Gastroesophageal sphincter (tissue), 4 donors: ENCODE measurements around the gene FBXW11. TPM values are rescaled to one million over a fixed set of nuclear protein-coding genes. Genes with fewer than 3 reads are reported as not detected.
A peak's percentile ranks its signal among the peaks of the same experiment; 100 is the strongest.

Experiments used
- ATAC-seq: fragments of 150-250 bp; one replicate; pipeline ENCODE4 v1.9.1; 2016; ENCODE audit warnings: mild to moderate bottlenecking, moderate library complexity
- H3K27ac ChIP-seq, 4 donors: fragments of 200-600 bp; sonication (generic) in 3 of 4; 1 replicate in 3 of 4; 2 replicates in 1 of 4; pipeline ENCODE4 v1.5.1; 2016 to 2019
- H3K27me3 ChIP-seq: fragments of 200-600 bp; sonication (generic); one replicate; pipeline ENCODE4 v1.5.1; 2019
- H3K36me3 ChIP-seq, 2 donors: fragments of 200-600 bp; sonication (generic); one replicate each; pipeline ENCODE4 v1.5.1; 2019; ENCODE audit warnings: control low read depth in 1 of 2
- H3K4me1 ChIP-seq, 3 donors: fragments of 200-600 bp; sonication (generic); 1 replicate in 2 of 3; 2 replicates in 1 of 3; pipeline ENCODE4 v1.5.1; 2016 to 2019; ENCODE audit warnings: control low read depth in 2 of 3
- H3K4me3 ChIP-seq, 2 donors: fragments of 200-600 bp; sonication (generic); one replicate each; pipeline ENCODE4 v1.5.1; 2019; ENCODE audit warnings: mild to moderate bottlenecking in 1 of 2, moderate library complexity in 1 of 2
- H3K9me3 ChIP-seq, 3 donors: fragments of 200-600 bp; sonication (generic); one replicate each; pipeline ENCODE4 v1.5.1; 2017 to 2019; ENCODE audit warnings: control low read depth in 2 of 3
- EP300 ChIP-seq: sonication (generic); formaldehyde crosslinking; IDR thresholded peaks from one replicate; pipeline ENCODE4 v1.6.1; 2017; ENCODE audit warnings: antibody characterized with exemption, mild to moderate bottlenecking
- POLR2A ChIP-seq, 2 donors: fragments of 450-650 bp; IDR thresholded peaks; one replicate each; pipeline ENCODE4 v1.6.1; 2017; ENCODE audit warnings: antibody characterized with exemption in 2 of 2, mild to moderate bottlenecking in 2 of 2, moderate library complexity in 1 of 2
- POLR2AphosphoS5 ChIP-seq: sonication (generic); formaldehyde crosslinking; IDR thresholded peaks from one replicate; pipeline ENCODE4 v1.6.1; 2017; ENCODE audit warnings: antibody characterized with exemption
- WGBS, 2 donors: methylation state at CpG; one replicate each; pipeline ENCODE4 v1.1.5; 2018; ENCODE audit warnings: low coverage in 1 of 2; 5-methylcytosine and 5-hydroxymethylcytosine counted together
- total RNA-seq, 4 donors: library from RNA; depleted of rRNA; stranded (reverse); fragments of >200 nt; gene quantifications; one replicate each; pipeline ENCODE4 v1.1.0, GENCODE V29; 2016
- TF ChIP-seq, protein P1 (sequence below), 4 experiments: fragments of 200-600 bp in 2 of 4; fragments of 450-650 bp in 2 of 4; sonication (generic) in 1 of 4; IDR thresholded peaks; one replicate each; pipeline ENCODE4 v1.5.1; 2017 to 2019; ENCODE audit warnings: antibody characterized with exemption in 4 of 4, mild to moderate bottlenecking in 2 of 4, moderate library complexity in 2 of 4

The FBXW11 gene
- total RNA-seq, 4 donors from 2014 or later = 64.3 to 88.3 (median 76.3) TPM

DNA sequence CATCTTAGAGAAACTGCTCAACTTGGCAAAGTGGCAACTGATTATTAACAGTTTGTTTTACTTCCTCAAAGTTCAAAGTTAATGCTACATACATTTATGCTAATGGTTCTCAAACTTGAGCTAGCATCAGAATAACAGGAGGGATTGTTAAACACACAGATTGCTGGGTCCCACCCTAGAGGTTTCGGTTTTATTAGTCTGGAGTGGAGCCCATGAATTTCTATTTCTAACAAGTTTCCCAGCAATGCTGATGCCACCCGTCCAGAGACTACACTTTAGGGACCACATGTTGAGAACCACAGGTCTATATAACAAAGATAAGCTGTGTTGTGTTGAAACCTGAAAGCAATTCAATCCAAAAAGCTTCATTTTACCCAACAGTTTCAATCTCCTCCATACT is 95.3 kb downstream of the FBXW11 start:
- TF ChIP-seq EP300 = no peak
- TF ChIP-seq, protein P1, sequence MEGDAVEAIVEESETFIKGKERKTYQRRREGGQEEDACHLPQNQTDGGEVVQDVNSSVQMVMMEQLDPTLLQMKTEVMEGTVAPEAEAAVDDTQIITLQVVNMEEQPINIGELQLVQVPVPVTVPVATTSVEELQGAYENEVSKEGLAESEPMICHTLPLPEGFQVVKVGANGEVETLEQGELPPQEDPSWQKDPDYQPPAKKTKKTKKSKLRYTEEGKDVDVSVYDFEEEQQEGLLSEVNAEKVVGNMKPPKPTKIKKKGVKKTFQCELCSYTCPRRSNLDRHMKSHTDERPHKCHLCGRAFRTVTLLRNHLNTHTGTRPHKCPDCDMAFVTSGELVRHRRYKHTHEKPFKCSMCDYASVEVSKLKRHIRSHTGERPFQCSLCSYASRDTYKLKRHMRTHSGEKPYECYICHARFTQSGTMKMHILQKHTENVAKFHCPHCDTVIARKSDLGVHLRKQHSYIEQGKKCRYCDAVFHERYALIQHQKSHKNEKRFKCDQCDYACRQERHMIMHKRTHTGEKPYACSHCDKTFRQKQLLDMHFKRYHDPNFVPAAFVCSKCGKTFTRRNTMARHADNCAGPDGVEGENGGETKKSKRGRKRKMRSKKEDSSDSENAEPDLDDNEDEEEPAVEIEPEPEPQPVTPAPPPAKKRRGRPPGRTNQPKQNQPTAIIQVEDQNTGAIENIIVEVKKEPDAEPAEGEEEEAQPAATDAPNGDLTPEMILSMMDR (IDR thresholded peaks at IDR 0.05) = no peak
- Histone ChIP-seq H3K9me3 (no peaks in the 10 kb centered on the region), H3K4me3 (no peak overlapping the region), H3K27me3 (no peaks in the 10 kb centered on the region), H3K27ac (no peak overlapping the region), H3K4me1 (peaks cover 0 to 31% (median 8%) of the 10 kb centered on the region in 3 donors), H3K36me3 (peaks cover 4 to 9% of the 10 kb centered on the region in 2 donors)
- no peak for ATAC-seq
- 51 to 74% methylated on average over 2 of the region's 2 CpGs for WGBS, 2 donors

DNA sequence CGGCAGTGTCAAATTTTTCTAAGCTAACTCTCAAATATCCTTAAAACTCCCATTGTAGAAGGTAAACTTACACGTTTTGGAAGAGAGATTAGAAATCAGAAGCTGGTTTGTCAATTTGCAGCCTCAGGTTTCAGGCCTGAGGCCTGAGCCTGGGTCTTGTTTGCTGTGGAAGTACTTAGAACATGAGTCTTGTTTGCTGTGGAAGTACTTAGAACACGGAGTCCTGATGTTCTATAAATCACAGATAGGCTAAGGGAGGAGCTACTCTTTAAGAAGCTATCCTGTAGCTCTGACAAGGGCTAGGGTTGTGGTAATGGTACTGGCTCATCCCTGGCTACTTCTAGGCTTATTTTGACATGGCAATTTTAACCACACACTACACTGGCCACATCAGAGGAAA is 97.8 kb downstream of the FBXW11 start:
- no peak overlapping the region for H3K27ac ChIP-seq
- peaks cover 0 to 18% (median 7%) of the 10 kb centered on the region in 3 donors for H3K4me1 ChIP-seq
- peaks cover 4 to 9% of the 10 kb centered on the region in 2 donors for H3K36me3 ChIP-seq
- TF ChIP-seq EP300 = no peak
- TF ChIP-seq POLR2AphosphoS5 = no peak
- TF ChIP-seq POLR2A (IDR thresholded peaks at IDR 0.05) = no peak
- TF ChIP-seq, protein P1 (IDR thresholded peaks at IDR 0.05) = no peak
- no peak for ATAC-seq
- WGBS, 2 donors = 80 to 90% methylated on average over 3 of the region's 3 CpGs
- no peaks in the 10 kb centered on the region for H3K27me3 ChIP-seq
- H3K9me3 ChIP-seq = no peaks in the 10 kb centered on the region
- no peak overlapping the region for H3K4me3 ChIP-seq

DNA sequence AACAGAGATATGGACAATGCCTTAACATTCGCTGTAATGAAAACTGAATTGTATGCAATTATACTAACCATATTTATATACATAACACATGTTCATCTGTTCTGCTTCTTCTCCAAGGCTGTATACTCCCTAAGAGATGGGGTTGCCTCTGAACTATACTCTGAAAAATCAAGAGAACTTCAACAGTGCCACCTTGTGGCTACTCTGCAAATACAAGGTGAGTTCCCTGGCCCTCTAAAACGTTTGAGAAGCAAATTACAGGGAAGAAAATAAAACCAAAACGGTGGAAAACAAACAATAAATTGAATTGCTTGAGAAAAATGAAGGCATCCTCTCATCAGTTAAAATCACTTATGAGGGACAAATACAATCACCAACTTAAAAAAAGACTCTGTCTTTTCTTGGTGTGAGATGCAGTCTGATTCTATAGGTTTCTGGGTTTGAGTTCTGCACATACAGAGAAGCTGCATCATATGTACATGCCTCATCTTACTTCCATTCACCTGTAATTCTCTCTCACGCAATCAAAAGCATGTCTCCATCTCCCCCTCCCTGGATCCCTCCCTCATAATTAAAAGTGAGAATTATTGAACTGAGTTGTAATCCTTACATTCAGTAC is 98.6 kb downstream of the FBXW11 start:
- Histone ChIP-seq H3K36me3 (peaks cover 4 to 9% of the 10 kb centered on the region in 2 donors), H3K9me3 (no peaks in the 10 kb centered on the region), H3K27me3 (no peaks in the 10 kb centered on the region), H3K4me1 (peaks cover 0 to 12% (median 6%) of the 10 kb centered on the region in 3 donors), H3K4me3 (no peak overlapping the region), H3K27ac (no peak overlapping the region)
- peak; percentile 41 for ATAC-seq
- WGBS, 2 donors = 21 to 41% methylated on average over 3 to 4 of the region's 4 CpGs
- no peak for TF ChIP-seq POLR2A (IDR thresholded peaks at IDR 0.05)
- TF ChIP-seq, protein P1 (IDR thresholded peaks at IDR 0.05) = peak; percentile 72 to 77 (median 76)

DNA sequence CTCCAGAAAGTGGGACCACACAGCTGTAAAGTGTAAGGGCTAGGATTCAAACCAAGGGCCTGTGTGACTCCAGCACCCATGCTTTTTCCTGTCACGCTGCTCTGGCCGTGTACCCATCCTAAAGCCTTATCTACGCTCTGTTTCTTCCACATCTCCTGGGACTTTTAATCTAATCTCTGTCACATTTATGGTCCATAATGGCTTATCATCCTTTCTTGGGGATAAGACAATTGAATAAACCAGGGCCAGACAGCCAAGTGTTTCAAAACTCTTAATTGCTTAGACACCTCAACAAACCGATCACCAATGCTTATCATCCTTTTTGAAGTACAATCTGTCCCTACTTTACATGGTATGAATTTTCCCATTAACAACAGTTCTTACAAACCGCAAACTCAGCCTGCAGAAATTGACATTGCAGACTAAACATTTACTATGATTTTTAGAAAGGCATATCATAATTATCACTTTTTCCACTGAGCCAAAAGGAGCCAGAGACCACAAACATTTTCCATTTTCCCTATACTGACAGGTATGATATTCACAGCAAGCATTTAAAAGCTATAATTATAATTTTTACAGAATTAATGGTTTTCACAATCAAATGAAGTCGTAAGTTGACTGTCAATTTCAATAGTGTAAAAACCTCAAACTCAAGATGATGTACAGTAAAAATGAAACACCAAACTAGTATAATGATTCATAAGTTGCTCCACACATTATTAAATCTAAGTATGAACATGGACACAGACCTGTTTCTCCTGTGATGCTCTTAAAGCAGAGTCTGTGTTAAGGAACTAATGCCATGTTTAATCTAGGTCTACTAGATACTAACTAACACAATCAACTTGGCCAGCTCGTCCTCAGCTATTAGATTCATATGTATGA is 99.5 kb downstream of the FBXW11 start:
- Histone ChIP-seq H3K27me3 (no peaks in the 10 kb centered on the region), H3K9me3 (no peaks in the 10 kb centered on the region), H3K4me1 (peaks cover 0 to 3% (median 0%) of the 10 kb centered on the region in 3 donors), H3K36me3 (peaks cover 4 to 9% of the 10 kb centered on the region in 2 donors), H3K27ac (no peak overlapping the region), H3K4me3 (no peak overlapping the region)
- WGBS, 2 donors = 87% methylated on average over 5 to 7 of the region's 7 CpGs
- no peak for ATAC-seq
- no peak for TF ChIP-seq EP300
- no peak for TF ChIP-seq POLR2A (IDR thresholded peaks at IDR 0.05)
- TF ChIP-seq POLR2AphosphoS5 = no peak
- TF ChIP-seq, protein P1 (IDR thresholded peaks at IDR 0.05) = no peak
